ENCODE results near the gene APBA2.

APBA2 gene

DNA sequence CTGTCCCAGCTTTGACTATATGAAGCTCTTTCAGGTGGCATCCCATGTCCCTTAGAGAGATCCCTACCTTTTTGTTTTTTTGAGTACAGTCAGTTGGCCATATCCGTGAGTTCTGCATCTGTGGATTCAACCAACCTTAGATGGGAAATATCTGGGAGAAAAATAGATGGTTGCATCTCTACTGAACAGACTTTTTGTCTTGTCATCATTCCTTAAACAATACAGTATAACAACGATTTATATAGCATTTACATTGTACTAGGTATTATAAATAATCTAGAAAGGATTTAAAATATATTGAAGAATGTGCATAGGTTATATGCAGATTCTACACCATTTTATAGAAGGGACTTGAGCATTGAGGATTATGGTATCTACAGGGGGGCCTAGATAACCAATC lies 65.1 kb downstream of the APBA2 start:
- no peak overlapping the region for H3K27ac ChIP-seq
- H3K4me3 ChIP-seq = no peak overlapping the region

- Histone ChIP-seq H3K4me3 (no peak overlapping the region), H3K27ac (no peak overlapping the region)
Observed at GRCh38 chr15:28952666-28953491, 67.1 kb downstream of the APBA2 start.

DNA sequence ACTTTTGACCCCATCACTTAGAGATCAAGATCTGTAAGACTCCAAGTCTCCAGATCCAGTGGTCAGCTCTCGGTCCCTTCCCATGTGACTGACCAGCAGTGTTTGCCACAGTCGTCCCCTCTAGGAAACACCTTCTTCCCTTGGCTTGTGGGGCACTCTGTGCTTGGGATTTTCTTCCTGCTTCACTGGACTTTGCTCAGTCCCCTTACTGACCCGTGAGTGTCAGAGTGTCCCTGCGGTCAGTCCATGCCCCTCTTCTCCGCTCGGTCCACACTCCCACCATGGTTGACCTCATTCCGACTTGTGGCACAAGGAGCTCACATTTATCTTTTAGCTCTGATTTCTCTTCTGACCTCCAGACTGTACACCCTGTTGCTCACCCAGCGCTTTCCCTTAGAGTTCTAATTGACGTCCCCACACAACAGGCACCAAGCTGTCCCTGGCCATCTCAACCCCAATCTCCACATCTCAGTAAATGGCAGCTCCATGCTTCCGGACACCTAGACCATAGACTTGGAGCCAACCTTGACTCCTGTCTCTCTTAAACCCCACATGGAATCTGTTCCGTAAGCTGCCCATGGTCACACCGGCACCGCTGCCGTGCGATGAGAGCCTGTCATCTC lies 67.9 kb downstream of the APBA2 start:
- no peak overlapping the region for H3K27ac ChIP-seq
- no peak overlapping the region for H3K4me3 ChIP-seq

DNA sequence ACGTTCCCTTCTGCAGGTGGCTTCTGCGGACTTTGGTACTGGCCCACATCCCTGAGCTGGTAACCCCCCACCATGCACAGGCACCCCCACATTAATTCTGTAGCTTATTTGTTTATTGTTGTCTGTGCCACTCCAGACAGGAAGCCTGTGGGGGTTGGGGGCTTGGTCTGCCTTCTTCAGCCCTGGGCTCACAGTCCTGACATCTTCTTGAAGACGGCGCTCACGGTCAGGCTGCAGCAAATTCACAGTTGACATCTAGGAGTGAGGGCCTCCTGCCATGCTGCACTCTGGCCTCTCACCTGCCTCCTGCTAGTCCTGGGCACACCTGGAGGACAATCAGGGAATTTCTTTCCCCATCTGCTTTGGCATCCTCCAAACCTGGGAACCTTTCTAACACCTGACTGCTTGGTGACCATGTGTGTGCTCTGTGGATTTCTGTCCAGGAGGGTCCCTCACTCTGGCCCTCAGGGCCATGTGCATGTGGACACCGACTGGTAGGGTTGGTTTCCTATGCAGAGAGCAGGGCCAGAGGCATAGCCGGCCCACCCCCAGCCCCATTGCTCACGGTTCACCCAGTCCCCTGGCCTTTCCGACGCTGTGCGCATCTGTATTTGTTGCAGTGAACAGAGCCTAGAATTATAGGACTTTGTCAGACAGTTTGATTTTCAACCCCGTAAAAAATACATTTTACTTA lies 68.8 kb downstream of the APBA2 start:
- no peak overlapping the region for H3K27ac ChIP-seq
- no peak overlapping the region for H3K4me3 ChIP-seq

DNA sequence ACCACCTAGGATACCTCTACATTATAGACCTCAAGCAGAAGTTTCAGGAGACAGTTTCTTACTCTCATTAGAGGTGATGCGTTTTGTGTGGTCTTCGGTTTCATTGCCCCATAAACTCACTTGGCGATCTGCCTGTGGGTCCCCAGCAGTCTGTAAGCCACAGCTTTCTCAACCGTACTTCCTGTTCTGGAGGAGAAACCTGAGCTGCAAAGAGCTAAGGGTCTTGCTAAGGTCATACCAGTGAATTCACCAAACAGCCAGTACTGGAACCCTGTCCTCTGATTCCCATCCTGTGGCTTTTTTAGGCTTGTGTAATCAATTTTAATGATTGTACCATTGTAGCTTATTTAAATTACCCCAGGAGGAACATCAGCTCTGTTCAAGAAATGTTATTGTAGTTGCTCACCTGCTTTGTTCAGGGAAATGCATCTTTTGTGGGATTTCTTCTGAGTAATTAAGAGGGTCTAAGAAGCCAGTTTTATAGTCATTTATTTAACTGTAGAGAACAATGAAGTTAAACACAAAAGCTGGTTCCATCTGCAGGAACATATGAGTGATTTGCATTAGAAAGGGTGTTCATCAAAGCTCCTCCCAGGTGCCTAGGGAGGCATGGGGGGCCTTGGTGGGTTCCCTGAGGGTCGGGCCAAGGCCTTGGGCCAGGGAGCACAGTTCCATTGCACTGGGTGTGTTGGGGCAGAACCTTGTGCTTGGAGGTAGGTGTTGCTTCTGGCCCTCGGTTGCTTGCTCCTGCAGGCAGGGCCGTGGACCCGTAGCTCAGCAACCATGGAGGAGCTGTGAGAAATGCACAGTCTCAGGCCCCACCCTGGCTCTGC lies 69.6 kb downstream of the APBA2 start:
- Histone ChIP-seq H3K27ac (no peak overlapping the region), H3K4me3 (no peak overlapping the region)

- Histone ChIP-seq H3K4me3 (no peak overlapping the region), H3K27ac (no peak overlapping the region)
Observed at GRCh38 chr15:28955993-28956421, 70.2 kb downstream of the APBA2 start.

- no peak overlapping the region for H3K27ac ChIP-seq
- H3K4me3 ChIP-seq = no peak overlapping the region
Observed at GRCh38 chr15:28956491-28956890, 70.7 kb downstream of the APBA2 start.

GRCh38 chr15:28957606-28958498 lies 72.1 kb downstream of the APBA2 start:
- H3K4me3 ChIP-seq = no peak overlapping the region
- H3K27ac ChIP-seq = no peak overlapping the region

DNA sequence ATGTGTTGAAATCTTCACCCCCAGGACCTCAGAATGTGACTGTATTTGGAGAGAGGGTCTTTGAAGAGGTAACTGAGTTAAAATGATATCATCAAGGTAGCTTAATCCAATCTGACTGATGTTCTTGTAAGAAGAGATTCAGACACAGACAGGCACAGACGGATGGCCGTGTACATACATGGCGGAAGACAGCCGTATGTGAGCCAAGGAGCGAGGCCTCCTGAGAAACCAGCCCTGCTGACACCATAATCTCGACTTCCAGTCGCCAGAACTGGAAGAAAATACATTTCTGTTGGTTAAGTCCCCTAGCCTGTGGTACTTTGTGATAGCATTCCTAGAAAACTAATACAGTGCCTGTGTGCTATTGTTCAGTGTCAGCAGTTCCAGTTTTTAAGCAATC lies 73.6 kb downstream of the APBA2 start:
- H3K4me3 ChIP-seq = no peak overlapping the region

GRCh38 chr15:28960979-28961378 lies 75.2 kb downstream of the APBA2 start:
- H3K27ac ChIP-seq = no peak overlapping the region
- no peak overlapping the region for H3K4me3 ChIP-seq

More for the DNA sequence above, 73.6 kb downstream of the APBA2 start:
- no peak overlapping the region for H3K27ac ChIP-seq

- no peak overlapping the region for H3K4me3 ChIP-seq
- no peak overlapping the region for H3K27ac ChIP-seq
Observed at GRCh38 chr15:28961391-28961790, 75.6 kb downstream of the APBA2 start.

DNA sequence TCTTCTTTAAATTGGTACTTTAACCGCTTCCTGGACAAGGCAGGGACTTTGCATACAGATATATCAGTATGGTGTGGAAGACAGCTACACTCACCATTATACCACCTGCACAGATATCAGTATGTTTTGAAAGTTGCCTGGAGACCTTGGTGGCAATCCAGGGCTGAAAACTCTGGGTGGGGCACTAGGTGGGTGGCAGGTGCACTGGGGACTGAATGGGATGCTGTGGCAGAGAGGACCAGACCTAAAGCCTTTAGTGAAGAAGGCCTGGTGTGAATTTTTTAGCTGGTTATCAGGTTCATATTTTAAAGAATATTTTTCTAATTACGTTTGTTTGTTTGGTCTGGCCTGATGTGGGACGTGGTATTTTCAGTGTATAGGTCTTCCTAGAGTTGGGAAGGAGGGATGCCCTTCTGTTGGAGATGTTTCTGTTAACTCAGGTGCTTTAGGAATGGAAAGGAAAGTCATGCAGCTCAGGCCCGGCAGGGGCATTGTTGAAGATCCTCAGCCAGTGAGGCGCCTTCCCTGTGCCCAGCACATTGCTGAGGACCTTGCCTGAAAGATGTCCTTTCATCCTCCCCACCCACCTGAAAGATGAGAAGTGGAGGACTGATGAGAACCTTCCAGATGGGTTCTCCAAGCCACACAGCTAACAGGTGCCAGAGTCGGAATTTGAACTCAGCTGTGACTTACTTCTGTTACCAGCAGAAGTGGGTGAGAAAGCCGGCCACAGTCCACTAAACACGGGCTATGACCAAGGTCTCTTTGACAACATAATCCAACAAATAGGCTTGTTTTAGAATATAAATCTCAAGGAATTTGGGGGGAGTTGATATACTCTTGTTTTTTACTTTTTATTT lies 77.3 kb downstream of the APBA2 start:
- H3K4me3 ChIP-seq = no peak overlapping the region
- H3K27ac ChIP-seq = no peak overlapping the region

DNA sequence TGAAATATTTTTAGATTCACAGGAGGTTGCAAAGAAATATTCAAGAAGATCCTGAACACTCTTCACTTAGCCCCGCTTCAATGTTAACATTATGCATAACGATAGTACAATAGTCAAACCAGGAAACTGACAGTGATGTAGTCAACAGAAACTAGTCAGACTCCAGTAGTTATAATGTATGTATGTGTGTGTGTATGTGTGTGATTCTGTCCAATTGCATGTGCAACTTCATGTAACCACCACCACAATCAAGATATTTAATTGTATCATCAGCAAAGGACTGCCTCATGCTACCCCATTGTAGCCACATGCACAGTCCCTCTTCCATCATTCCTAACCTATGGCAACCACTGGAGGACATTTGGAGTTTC lies 77.9 kb downstream of the APBA2 start:
- Histone ChIP-seq H3K27ac (no peak overlapping the region), H3K4me3 (no peak overlapping the region)

GRCh38 chr15:28964098-28964497 lies 78.3 kb downstream of the APBA2 start:
- Histone ChIP-seq H3K27ac (no peak overlapping the region), H3K4me3 (no peak overlapping the region)

DNA sequence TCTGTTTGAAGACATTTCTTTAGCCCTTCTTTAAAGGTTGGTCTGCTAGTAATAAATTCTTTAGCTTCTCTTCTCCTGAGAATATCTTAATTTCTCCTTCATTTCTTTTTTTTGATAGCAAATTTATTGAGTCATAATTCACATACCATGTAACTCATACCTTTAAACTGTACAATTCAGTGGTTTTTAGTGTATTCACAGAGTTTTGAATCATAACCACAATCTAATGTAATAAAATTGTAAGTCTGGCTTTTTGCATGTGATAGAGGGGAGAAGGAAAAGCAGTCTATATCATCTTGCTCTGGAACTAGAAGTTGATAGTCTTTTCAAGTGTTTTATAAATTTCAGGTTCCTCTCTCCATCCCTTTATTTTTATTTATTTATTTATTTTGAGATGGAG lies 81.3 kb downstream of the APBA2 start:
- no peak overlapping the region for H3K4me3 ChIP-seq

DNA sequence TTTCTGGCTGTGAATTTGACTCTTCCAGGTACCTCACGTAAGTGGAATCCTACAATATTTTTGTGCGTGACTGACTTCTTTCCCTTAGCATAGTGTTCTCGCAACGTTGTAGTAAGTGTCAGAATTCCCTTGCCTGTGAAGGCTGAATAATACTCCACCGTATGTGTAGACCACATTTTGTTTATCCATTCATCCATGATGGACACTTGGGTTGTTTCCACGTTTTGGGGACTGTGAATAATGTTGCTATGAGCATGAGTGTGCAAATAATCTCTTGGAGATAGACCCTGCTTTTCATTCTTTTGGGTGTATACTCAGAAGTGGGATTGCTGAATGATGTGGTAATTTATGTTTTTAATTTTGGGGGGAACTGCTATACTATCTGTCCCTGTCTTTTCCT lies 82.2 kb downstream of the APBA2 start:
- no peak overlapping the region for H3K27ac ChIP-seq
- no peak overlapping the region for H3K4me3 ChIP-seq

More for the DNA sequence above, 81.3 kb downstream of the APBA2 start:
- no peak overlapping the region for H3K27ac ChIP-seq

- no peak overlapping the region for H3K27ac ChIP-seq
- H3K4me3 ChIP-seq = no peak overlapping the region
Observed at GRCh38 chr15:28969511-28970085, 83.8 kb downstream of the APBA2 start.

DNA sequence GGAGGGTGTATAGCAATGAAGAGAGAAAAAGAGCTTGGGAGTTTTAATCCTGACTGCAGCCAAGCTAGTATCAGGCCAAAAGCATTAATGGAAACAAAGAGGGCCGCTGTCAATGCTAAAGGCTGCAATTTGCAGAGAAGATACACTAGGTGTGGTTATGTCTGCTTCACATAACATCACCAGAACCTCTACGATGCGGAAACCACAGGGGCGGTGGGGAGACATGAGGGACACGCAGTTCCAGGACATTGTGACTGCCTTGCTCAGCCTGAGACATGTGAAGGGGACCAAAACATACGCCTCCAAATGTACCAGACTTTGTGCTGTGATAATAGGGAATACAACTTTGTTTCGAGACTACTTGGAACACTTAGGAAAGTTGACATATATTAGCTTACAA lies 88.4 kb downstream of the APBA2 start:
- no peak overlapping the region for H3K27ac ChIP-seq
- H3K4me3 ChIP-seq = no peak overlapping the region
